Subcutaneous abdominal adipose tissue (tissue), 5 donors: ENCODE data around the gene ACTR3C.

ENCODE experiments used
- H3K27ac ChIP-seq: one replicate; pipeline ENCODE4 v1.7.0; 2013; ENCODE audit warnings: low read depth, mild to moderate bottlenecking, inconsistent platforms, low read length, moderate library complexity
- H3K27me3 ChIP-seq, 5 donors: one replicate each; pipeline ENCODE4 v1.7.0; 2013; ENCODE audit warnings: low read length in 5 of 5, inconsistent platforms in 1 of 5; ENCODE audit not compliant: control insufficient read depth in 5 of 5, insufficient read depth in 4 of 5
- H3K36me3 ChIP-seq, 5 donors: one replicate each; pipeline ENCODE4 v1.7.0; 2013; ENCODE audit warnings: low read length in 5 of 5; ENCODE audit not compliant: control insufficient read depth in 5 of 5, insufficient read depth in 5 of 5
- H3K4me1 ChIP-seq, 5 donors: one replicate each; pipeline ENCODE4 v1.7.0; 2013; ENCODE audit warnings: low read length in 5 of 5, mild to moderate bottlenecking in 3 of 5, moderate library complexity in 1 of 5; ENCODE audit not compliant: control insufficient read depth in 5 of 5, insufficient read depth in 5 of 5
- H3K4me3 ChIP-seq, 5 donors: one replicate each; pipeline ENCODE4 v1.7.0; 2013; ENCODE audit warnings: low read length in 5 of 5, low read depth in 1 of 5
- H3K9ac ChIP-seq, 5 donors: one replicate each; pipeline ENCODE4 v1.7.0; 2013; ENCODE audit warnings: low read length in 5 of 5, mild to moderate bottlenecking in 4 of 5, moderate library complexity in 3 of 5
- H3K9me3 ChIP-seq, 5 donors: one replicate each; pipeline ENCODE4 v1.7.0; 2013; ENCODE audit warnings: low read length in 5 of 5; ENCODE audit not compliant: control insufficient read depth in 5 of 5
- donor health status: healthy.
- donor health status: healthy.
- donor health status: healthy.
- donor health status: healthy.
- donor health status: healthy.

The ACTR3C gene

DNA sequence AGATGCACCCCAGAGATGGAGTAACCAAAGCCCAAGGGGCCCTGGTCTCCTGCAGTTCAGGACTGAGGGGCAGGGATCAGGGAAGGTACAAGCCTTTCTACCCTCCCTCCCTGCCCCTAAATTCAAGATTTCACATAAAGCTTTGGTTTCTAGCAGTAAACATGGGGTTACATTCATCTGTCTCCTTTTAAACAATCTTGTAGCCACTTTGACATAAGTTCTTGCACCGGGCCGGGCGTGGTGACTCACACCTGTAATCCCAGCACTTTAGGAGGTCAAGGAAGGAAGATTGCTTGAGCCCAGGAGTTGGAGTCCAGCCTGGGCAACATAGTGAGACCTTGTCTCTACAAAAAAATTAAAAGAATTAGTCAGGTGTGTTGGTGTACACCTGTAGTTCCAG is 4.0 kb upstream of the ACTR3C start:
- no peak overlapping the region for H3K27ac ChIP-seq
- peaks cover 0 to 8% (median 0%) of the 10 kb centered on the region in 5 donors for H3K27me3 ChIP-seq
- H3K4me3 ChIP-seq, result no peak overlapping the region
- peaks cover 0 to 14% (median 0%) of the 10 kb centered on the region in 5 donors for H3K36me3 ChIP-seq
- H3K4me1 ChIP-seq, result peaks cover 0 to 52% (median 37%) of the 10 kb centered on the region in 5 donors
- no peak overlapping the region for H3K9ac ChIP-seq
- no peaks in the 10 kb centered on the region for H3K9me3 ChIP-seq

DNA sequence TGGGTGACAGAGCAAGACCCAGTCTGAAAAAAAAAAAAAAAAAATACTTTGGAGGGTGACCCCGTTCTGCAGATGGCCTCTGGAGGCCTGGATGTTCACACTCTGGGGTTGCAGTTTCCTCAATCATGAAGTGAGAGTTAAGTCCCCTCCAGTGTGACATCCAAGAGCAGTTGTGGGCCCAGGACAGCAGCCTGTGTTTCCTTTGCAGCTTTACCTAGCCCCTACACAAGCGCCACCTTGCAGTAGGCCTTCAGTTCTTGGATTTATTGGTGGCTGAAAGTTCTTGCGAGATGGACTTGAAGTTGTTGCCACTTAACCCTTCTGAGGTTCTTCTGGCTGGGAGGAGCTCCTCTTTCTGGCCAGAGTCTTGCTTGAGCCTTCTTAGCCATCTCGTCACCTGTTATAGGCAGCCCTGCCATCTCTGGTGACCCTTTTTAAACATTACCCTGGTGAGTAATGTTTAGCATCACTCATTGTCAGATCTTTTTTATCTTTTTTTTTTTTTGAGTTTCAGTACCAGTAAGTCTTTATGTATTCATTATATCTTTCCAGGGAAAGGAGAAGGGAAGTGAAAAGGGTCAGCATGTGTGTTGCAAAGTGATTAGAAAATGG is 3.4 kb upstream of the ACTR3C start:
- H3K27ac ChIP-seq, result no peak overlapping the region
- no peak overlapping the region for H3K4me3 ChIP-seq
- H3K36me3 ChIP-seq, result peaks cover 0 to 14% (median 0%) of the 10 kb centered on the region in 5 donors
- H3K9me3 ChIP-seq, result no peaks in the 10 kb centered on the region
- no peak overlapping the region for H3K9ac ChIP-seq
- peaks cover 0 to 8% (median 0%) of the 10 kb centered on the region in 5 donors for H3K27me3 ChIP-seq
- H3K4me1 ChIP-seq, result peaks cover 0 to 53% (median 37%) of the 10 kb centered on the region in 5 donors

DNA sequence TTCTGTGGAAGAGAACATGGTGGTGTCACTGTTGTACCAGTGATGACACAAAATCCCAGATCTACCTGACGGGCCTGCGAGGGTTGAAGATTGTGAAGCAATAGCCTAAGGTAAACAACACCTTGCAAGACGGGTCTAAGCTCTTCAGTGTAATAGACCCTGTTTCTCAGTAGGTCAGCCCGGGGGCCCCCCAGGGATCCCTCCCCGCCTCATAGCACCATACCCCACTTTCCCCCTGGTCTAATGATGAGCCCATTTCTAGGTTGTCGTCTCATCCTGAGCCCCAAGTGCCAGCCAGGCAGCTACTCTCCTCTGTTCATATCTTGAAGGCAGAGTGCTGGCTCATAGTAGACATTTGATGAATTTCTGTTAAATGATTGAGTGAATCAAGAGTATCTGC is 2.6 kb upstream of the ACTR3C start:
- H3K27me3 ChIP-seq, result peaks cover 0 to 8% (median 0%) of the 10 kb centered on the region in 5 donors
- no peak overlapping the region for H3K27ac ChIP-seq
- no peak overlapping the region for H3K4me3 ChIP-seq
- peaks cover 0 to 53% (median 37%) of the 10 kb centered on the region in 5 donors for H3K4me1 ChIP-seq
- H3K9me3 ChIP-seq, result no peaks in the 10 kb centered on the region
- H3K36me3 ChIP-seq, result peaks cover 0 to 12% (median 0%) of the 10 kb centered on the region in 5 donors
- H3K9ac ChIP-seq, result no peak overlapping the region

DNA sequence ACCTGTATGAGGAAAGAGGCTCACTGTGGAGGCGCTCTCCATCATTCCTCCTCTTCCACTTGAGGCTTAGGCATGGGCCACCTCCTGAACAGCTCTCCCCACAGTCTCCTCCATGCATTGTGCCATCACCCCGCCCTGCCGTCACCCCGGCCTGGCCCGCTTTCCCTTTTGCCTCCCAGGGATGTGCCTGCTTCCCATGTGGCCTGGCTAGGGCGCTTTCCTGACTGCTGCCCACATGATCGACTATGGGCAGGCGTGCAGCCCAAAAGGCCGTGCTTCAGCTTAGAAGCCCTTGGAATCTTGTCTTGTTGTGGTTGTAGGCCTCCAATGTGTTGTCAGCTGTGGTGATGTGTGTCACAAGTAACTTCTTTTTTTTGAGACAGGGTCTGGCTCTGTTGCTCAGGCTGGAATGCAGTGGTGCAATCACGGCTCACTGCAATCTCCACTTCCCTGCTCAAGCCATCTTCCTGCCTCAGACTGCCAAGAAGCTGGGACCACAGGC is 1.8 kb upstream of the ACTR3C start:
- H3K27me3 ChIP-seq, result peaks cover 0 to 8% (median 0%) of the 10 kb centered on the region in 5 donors
- H3K36me3 ChIP-seq, result peaks cover 0 to 8% (median 0%) of the 10 kb centered on the region in 5 donors
- peaks cover 0 to 51% (median 37%) of the 10 kb centered on the region in 5 donors for H3K4me1 ChIP-seq
- no peak overlapping the region for H3K4me3 ChIP-seq
- peak overlapping the region; percentile 65 for H3K27ac ChIP-seq
- no peaks in the 10 kb centered on the region for H3K9me3 ChIP-seq
- H3K9ac ChIP-seq, result no peak overlapping the region

DNA sequence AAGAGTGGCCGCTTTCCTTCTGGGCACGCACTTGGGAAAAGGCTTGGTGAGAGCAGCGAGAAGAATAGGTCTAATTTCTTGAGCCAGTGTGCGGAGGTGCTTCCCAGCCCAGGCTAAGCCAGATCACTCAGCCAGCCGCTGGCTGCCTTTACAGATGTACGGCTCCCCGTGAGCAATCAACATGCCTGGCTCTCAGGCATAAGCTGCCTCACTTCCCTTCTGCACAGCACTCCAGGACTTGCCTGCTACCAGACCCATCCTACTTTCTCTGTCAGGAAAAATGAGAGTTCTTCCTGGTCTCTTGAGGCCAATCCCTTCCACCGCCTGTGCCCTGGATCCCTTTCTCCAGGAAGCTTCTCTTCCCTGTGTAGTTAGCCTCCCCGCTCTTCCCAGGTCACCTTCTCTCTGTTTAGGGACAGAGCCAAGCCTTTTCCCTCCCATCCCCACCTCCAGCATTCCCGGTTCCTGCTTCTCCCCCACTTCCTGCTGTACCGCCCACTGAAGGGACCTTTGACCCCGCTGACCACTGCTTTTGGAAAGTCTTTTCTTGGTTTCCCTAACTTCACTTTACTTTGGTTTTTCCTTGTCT is 1.1 kb upstream of the ACTR3C start:
- Histone ChIP-seq H3K4me3 (peak overlapping the region in 1 of 5 donors; percentile 70), H3K27me3 (peaks cover 0 to 8% (median 0%) of the 10 kb centered on the region in 5 donors), H3K36me3 (peaks cover 0 to 8% (median 0%) of the 10 kb centered on the region in 5 donors), H3K27ac (peak overlapping the region; percentile 65), H3K9ac (no peak overlapping the region), H3K4me1 (peaks cover 0 to 44% (median 33%) of the 10 kb centered on the region in 5 donors), H3K9me3 (no peaks in the 10 kb centered on the region)

DNA sequence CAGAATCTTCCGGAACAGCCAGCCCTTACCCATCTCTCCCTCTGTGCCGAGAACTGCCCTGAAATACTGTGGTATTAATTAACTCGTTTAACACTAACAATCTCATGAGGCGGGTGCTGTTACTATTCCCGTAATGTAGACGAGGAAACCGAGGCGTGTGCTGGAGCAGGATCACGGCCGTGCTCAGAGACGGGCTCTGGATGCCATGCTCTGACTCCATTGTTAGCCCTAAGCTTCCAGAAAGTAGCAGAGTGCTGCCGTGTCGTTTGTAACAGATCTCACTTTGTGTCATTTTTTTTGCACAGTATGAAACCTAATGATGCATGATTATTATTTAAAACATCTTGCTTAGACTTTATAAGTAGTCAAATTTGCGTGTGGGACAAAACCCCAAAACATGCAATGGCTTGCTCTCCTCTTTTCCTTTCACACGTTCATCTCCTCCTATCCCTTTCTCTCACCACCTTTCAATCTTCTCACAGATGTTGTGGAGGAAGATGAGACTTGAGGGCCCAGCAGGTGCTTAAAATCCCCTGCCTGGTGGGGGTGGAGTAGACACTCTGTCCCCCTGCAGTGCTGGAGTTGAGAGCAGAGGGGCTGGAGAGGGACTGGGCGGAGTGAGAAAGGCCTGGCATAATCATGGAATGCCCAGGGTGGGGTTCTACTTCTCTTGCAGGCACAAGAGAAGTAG is 482 bp upstream of the ACTR3C start:
- H3K4me3 ChIP-seq, result peak overlapping the region; percentile 49 to 78 (median 70)
- peaks cover 0 to 8% (median 0%) of the 10 kb centered on the region in 5 donors for H3K27me3 ChIP-seq
- peaks cover 0 to 41% (median 33%) of the 10 kb centered on the region in 5 donors for H3K4me1 ChIP-seq
- peak overlapping the region; percentile 65 for H3K27ac ChIP-seq
- H3K36me3 ChIP-seq, result peaks cover 0 to 4% (median 0%) of the 10 kb centered on the region in 5 donors
- H3K9me3 ChIP-seq, result no peaks in the 10 kb centered on the region
- peak overlapping the region in 4 of 5 donors; percentile 53 to 73 (median 60) for H3K9ac ChIP-seq

DNA sequence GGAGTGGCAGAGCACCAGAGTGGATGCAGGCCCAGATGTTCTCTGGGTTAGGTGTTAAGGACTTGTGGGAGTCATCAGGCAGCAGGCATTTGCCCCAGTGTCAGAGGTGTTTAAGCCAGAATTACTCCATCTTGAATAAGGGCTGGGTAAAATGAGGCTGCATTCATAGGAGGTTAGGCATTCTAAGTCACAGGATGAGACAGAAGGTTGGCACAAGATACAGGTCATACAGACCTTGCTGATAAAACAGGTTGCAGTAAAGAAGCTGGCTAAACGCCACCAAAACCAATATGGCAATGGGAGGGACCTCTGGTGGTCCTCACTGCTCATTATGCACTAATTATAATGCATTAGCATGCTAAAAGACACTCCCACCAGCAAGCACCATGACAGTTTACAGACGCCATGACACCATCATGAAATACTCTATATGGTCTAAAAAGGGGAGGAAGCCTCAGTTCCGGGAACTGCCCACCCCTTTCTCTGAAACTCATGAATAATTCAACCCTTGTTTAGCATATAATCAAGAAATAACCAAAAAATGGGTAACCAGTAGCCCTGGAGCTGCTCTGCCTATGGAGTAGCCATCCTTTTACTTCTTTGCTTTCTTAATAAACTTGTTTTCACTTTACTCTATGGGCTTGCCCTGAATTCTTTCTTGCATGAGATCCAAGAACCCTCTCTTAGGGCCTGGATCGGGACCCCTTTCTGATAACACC is 1.1 kb downstream of the ACTR3C start:
- Histone ChIP-seq H3K27me3 (peaks cover 0 to 8% (median 0%) of the 10 kb centered on the region in 5 donors), H3K36me3 (no peaks in the 10 kb centered on the region), H3K27ac (no peak overlapping the region), H3K4me3 (peak overlapping the region; percentile 18 to 78 (median 63)), H3K9me3 (no peaks in the 10 kb centered on the region), H3K4me1 (peaks cover 0 to 41% (median 33%) of the 10 kb centered on the region in 5 donors), H3K9ac (peak overlapping the region in 3 of 5 donors; percentile 53 to 73 (median 63))

DNA sequence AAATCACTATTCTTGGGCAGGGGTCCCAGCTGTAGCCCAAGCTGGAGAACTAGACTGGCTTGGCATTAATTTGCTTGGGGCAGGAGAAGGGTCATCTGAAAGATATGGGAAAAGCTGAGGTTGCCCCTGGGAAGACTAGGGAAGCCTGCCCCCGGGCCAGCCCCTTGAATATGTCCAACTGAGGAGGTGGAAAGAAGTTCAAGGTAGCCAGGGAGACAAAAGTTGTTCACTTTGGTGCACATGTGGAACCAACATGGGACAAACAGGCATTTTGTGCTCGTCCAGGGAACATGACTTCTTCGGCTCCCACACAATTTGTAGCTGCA is 1.6 kb downstream of the ACTR3C start:
- H3K9me3 ChIP-seq, result no peaks in the 10 kb centered on the region
- H3K9ac ChIP-seq, result no peak overlapping the region
- no peak overlapping the region for H3K4me3 ChIP-seq
- H3K27me3 ChIP-seq, result peaks cover 0 to 8% (median 0%) of the 10 kb centered on the region in 5 donors
- no peaks in the 10 kb centered on the region for H3K36me3 ChIP-seq
- H3K4me1 ChIP-seq, result peaks cover 0 to 41% (median 33%) of the 10 kb centered on the region in 5 donors
- H3K27ac ChIP-seq, result no peak overlapping the region

DNA sequence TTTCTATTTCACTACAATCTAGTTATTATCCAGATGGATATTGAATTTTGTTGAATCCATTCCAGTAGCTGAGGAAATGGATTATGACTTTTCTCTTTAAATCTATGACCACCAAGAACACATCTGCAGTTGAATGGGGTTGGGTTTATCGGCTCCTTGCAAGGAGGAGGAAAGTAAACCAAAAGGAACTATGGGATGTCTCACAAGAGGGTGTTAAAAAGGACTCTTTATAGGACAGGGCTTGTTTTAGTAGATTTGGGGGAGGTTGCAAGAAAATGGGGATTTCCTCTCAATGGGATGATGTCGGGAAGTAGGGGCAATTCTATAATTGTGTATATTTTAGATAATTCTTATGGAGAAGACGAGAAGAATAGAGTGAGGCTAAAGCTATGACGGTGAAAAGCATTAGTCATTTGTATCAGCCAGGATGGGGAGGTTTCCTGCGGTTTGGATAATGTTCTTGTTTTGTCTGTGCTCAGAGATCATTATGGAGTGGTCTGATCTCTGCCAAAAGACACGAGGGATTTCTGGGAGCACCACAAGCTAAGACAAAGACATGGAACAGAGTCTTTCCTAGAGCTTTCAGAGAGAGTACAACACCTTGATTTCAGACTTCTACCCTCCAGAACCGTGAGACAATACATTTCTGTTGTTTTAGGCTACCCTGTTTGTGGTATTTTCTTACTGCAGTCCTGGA is 5.4 kb downstream of the ACTR3C start:
- Histone ChIP-seq H3K4me3 (no peak overlapping the region), H3K9me3 (no peaks in the 10 kb centered on the region), H3K4me1 (peaks cover 0 to 7% (median 6%) of the 10 kb centered on the region in 5 donors), H3K27me3 (peaks cover 0 to 3% (median 0%) of the 10 kb centered on the region in 5 donors), H3K36me3 (no peaks in the 10 kb centered on the region), H3K9ac (no peak overlapping the region), H3K27ac (no peak overlapping the region)
